NCI-H2196 (cell line): ENCODE measurements around the gene CYFIP1.
"Not testable (repeated sequence)": the region's sequence is repeated elsewhere in the genome, so short reads cannot be mapped to it uniquely, and the experiment has no call there.

ENCODE experiments used
- DNase-seq: peaks from one replicate; lab custom pipeline; 2025; ENCODE audit not compliant: unreplicated experiment; lab: John Stamatoyannopoulos, UW

Gene CYFIP1

DNA sequence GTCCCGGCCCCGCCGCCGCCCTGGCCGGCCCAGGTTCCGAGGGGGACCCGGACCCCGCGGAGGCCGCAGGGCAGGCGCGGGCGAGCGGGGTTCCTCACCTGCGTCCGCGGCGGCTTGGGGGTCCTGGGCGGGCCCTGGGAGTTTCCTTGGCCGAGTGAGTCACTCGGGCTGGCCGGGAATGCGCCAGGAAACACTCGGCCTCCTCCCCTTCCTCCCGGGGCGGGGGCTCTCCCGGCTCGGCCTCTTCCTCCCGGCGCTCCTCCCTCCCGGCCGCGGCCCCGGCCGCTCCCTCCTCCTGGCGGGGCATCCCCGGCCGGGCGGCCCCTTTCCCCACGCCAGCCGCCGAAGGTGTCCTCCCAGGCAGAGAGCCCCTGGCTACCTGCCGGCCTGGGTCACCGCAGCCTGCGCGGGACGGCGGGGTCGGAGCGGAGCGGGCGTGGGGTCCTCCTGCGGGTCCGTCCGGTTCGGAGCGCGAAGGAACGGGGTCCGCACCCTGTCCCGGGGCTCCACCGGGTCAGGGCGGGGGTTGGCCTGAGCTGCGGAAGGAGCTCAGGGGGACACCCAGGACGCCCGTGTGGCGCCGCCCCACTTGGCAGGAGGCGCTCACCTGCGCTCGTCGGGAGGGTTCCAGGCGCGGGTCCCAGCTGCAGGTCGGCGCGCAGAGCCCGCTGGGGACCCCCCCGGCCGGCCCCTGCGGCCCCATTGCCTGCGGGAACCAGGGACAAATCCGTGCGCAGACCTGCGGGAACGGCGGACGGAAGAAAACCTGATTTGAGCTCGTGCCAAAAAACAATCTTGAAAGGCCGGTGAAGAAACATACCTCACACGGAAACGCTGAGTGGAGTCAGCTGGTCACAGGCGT lies at the start of gene CYFIP1:
Gene CYFIP1, minus strand, starts transcription at position 180 of the 862 bp plus-strand sequence. CDS start 33,083 bp downstream, outside the sequence.
- peak; percentile 54 for DNase-seq

- no peak for DNase-seq
These were observed 46.0 kb upstream of the CYFIP1 start for GRCh38 chr15:23026218-23026617.

DNA sequence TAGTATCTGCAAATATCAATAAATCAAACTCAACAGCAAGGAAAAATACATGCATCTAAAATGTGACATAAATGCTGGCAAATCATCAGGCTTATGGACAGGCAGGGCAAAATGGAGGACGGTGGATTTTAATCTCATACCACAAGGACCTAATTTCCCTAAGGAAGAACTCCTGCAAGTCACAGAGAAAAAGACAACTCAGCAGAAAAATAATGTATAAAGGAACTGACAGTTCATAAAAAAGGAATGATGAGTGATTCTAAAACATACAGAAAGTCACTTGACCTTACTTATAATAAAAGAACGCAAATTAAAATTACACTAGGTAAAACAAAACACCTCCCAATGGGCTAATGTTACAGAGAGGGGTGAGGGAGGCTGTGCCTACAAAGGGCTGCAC lies 42.0 kb upstream of the CYFIP1 start:
- DNase-seq: no peak

- no peak for DNase-seq
These were observed 34.3 kb upstream of the CYFIP1 start for GRCh38 chr15:23014394-23015000.

DNA sequence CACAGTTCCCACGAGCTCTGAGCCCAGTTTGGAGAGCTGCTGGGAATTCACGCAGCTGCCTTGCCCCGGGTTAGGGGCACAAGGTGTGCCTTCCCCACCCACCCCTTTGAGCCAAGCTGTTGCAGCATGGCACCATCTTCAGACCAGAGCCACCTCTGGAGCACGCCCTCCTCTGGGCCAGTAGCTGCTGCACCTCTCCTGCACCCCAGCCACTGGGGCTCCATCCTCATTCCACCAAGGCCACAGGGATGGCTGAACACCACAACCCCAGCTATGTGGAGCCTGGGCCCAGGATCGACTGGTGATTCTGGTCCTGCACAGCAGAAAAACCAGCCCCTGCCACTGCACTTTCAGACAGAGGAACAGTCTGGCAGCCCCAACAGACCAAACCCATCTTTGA lies 33.5 kb upstream of the CYFIP1 start:
- no peak for DNase-seq

DNA sequence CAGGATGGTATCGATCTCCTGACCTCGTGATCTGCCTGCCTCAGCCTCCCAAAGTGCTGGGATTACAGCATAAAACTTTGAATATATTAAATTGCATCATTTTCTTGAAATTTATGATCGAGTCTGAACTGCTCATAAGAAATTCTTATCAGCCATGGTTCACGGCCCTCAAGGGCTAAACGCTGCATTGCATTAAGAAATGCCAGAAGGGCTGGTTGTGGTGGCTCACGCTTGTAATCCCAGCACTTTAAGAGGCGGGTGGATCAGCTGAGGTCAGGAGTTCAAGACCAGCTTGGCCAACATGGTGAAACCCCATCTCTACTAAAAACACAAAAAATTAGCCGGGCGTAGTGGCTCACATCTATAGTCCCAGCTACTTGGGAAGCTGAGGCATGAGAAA lies 32.4 kb upstream of the CYFIP1 start:
- DNase-seq: not testable (repeated sequence)

GRCh38 chr15:23003736-23004135 lies 23.6 kb upstream of the CYFIP1 start:
- DNase-seq: no peak

GRCh38 chr15:23002920-23003319 lies 22.8 kb upstream of the CYFIP1 start:
- DNase-seq: no peak

DNA sequence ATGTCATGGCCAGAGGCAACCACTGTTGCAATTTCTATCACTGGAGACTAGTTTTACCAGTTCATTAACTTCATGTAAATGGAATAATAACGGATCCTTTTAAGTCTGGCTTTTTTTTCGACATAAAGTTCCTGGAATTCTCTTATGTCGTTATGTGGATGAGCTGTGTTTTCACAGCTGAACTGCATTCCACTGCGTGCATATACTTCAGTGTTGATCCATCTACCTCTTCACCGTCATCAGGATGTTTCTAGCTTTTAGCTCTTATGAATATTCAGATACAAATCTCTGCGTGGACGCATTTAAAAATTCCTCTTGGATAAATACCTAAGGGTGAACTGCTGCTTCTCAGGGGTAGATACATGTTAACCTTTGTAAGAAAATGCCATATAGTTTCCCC lies 15.6 kb upstream of the CYFIP1 start:
- DNase-seq: no peak

DNA sequence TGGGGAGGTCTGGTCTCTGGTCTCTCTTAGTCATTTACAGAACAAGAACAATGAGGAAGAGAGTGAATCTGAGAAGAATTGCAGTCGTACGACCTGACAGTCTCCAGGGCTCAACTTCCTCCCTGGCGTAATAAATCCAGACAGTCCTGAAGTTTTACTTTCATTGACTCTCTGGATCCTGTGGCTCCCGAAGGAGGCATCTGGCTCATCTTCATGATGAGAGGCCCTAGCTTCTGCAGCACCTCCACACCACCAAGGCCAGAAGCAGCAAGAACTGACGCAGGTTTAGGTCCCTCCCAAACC lies 11.8 kb upstream of the CYFIP1 start:
- DNase-seq: no peak

GRCh38 chr15:22989576-22990477 lies 9.7 kb upstream of the CYFIP1 start:
- no peak for DNase-seq

- no peak for DNase-seq
These were observed 8.6 kb upstream of the CYFIP1 start for GRCh38 chr15:22988811-22989210.

DNA sequence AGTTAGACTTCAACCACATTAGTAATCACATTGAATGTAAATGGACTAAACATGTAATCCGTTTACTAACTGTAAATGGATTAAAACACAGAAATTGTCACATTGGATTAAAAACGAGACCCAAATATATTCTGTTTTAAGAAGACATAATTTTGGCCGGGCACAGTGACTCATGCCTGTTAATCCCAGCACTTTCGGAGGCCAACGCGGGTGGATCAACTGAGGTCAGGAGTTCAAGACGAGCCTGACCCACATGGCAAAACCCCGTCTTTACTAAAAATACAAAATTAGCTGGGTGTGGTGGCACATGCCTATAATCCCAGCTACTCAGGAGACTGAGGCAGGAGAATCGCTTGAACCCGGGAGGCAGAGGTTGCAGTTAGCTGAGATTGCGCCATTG lies 1.8 kb upstream of the CYFIP1 start:
- not testable (repeated sequence) for DNase-seq

- no peak for DNase-seq
These were observed 1.1 kb upstream of the CYFIP1 start for GRCh38 chr15:22981051-22981840.

GRCh38 chr15:22979238-22980188 lies 655 bp downstream of the CYFIP1 start:
- no peak for DNase-seq

DNA sequence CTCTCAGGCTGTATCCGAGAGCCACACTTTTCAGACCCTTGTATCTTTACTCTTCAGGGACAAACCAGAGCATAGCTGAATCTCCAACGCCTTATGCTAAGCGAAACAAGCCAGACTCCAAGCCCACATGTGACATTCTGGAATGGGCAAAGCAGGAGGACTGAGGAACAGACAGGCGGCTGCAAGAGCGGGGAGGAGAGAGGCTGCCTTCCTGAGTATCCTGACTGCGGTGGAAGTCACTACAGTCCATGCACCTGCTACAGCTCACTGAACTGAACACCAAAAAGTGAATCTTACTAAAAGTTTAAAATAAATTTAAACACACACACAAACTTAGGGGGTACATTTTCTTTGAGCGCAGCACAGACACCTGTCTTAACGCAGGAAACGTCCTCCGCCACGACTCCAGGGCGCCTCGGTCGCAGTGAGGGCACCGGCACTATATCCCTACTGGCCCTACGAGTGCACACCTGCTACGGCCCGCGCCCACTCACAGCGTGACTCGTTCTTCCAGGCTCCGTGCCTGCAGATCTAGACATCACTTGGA lies 1.4 kb downstream of the CYFIP1 start:
- DNase-seq: no peak

DNA sequence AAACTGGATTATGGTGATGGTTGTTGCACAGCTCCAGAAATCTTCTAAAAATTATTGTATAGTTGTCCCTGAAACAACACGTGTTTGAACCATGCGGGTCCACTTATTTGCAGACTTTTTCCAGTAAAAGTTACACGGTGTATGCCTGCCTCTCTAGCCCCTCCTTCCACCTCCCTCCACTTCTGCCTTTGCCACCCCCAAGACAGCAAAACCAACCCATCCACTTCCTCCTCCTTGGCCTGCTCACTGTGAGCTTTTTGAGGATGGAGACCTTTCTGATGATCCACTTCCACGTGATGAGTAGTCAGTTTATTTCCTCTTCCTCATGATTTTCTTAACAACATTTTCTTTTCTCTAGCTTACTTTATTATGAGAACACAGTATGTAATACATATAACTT lies 5.4 kb downstream of the CYFIP1 start:
- DNase-seq: no peak

DNA sequence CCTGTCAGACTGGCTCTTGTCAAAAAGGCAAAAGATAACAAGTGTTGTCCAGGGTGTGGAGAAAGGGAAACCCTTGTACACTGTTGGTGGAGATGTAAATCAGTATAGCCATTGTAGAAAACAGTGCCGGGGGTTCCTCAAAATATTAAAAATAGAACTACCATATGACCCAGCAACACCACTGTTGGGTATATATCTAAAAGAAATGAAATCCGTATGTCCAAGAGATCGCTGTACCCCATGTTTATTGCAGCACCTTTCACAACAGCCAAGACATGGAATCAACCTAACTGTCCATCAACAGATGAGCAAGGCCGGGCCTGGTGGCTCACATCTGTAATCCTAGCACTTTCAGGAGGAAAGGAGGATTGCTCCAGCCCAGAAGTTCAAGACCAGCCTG lies 6.2 kb downstream of the CYFIP1 start:
- DNase-seq: no peak

GRCh38 chr15:22973286-22973685 lies 6.9 kb downstream of the CYFIP1 start:
- no peak for DNase-seq

DNA sequence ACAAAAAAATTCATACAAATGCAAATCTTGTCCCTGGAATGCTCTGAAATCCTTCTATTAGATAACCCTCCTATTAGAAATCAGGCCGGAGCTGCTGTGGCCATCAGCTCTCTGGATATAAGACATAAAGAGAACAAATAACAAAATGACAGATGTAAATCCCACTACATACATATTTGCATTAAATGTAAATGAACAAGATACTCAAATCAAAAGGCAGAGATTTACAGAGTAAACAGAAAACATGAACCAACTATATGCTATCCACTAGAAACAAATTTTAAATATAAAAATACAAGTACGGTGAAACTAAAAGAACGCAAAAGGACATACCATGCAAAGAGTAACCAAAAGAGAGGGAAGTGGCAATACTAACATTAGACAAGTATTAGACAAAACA lies 10.7 kb downstream of the CYFIP1 start:
- no peak for DNase-seq
